GM13977 (cell line): ENCODE data around the gene ABHD16A.

Source experiments
- DNase-seq: peaks from one replicate; pipeline ENCODE4 v3.0.0; 2012; ENCODE audit warnings: low spot score
- in situ Hi-C: fragments of 300-500 bp; cut with MboI; formaldehyde crosslinking; loops from one replicate; pipeline ENCODE4 v1.12.0; 2022; ENCODE audit warnings: low sequenced_read_pairs, low pct_unique_long_range_greater_than_20kb, mixed read lengths, inconsistent platforms; ENCODE audit not compliant: unreplicated experiment
- TF ChIP-seq, protein P1 (sequence below): IDR thresholded peaks from 2 replicates; pipeline ENCODE4 v1.5.1; 2012; ENCODE audit warnings: mild to moderate bottlenecking, control low read depth; ENCODE audit not compliant: insufficient read depth; ENCODE audit errors: extremely low read depth, missing control alignments

The ABHD16A gene

DNA sequence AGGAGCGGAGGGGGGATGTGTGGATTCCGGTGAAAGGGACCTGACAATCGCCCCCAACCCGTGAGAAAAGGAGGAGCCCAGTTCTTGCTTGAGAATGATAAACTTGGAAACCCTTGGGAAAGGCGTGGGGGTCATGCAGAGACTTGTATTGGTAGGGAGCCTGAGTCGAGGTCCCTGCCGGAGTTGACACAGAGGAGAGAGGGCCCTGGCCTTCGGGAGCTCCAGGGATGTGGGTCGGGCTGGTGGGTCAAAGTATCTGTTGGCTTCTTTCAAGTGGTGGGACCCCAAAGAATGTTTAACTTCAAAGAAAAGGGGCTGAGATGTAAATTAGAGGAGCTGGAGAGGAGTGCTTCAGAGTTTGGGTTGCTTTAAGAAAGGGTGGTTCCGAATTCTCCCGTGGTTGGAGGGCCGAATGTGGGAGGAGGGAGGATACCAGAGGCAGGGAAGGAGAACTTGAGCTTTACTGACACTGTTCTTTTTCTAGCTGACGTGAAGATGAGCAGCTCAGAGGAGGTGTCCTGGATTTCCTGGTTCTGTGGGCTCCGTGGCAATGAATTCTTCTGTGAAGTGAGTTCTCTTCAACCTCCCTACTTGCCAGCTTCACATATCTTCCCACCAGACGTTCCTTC, 36.7 kb downstream of the ABHD16A start:
- no peak for DNase-seq
- in situ Hi-C loops = no loop called here
- TF ChIP-seq, protein P1, sequence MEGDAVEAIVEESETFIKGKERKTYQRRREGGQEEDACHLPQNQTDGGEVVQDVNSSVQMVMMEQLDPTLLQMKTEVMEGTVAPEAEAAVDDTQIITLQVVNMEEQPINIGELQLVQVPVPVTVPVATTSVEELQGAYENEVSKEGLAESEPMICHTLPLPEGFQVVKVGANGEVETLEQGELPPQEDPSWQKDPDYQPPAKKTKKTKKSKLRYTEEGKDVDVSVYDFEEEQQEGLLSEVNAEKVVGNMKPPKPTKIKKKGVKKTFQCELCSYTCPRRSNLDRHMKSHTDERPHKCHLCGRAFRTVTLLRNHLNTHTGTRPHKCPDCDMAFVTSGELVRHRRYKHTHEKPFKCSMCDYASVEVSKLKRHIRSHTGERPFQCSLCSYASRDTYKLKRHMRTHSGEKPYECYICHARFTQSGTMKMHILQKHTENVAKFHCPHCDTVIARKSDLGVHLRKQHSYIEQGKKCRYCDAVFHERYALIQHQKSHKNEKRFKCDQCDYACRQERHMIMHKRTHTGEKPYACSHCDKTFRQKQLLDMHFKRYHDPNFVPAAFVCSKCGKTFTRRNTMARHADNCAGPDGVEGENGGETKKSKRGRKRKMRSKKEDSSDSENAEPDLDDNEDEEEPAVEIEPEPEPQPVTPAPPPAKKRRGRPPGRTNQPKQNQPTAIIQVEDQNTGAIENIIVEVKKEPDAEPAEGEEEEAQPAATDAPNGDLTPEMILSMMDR = no peak

DNA sequence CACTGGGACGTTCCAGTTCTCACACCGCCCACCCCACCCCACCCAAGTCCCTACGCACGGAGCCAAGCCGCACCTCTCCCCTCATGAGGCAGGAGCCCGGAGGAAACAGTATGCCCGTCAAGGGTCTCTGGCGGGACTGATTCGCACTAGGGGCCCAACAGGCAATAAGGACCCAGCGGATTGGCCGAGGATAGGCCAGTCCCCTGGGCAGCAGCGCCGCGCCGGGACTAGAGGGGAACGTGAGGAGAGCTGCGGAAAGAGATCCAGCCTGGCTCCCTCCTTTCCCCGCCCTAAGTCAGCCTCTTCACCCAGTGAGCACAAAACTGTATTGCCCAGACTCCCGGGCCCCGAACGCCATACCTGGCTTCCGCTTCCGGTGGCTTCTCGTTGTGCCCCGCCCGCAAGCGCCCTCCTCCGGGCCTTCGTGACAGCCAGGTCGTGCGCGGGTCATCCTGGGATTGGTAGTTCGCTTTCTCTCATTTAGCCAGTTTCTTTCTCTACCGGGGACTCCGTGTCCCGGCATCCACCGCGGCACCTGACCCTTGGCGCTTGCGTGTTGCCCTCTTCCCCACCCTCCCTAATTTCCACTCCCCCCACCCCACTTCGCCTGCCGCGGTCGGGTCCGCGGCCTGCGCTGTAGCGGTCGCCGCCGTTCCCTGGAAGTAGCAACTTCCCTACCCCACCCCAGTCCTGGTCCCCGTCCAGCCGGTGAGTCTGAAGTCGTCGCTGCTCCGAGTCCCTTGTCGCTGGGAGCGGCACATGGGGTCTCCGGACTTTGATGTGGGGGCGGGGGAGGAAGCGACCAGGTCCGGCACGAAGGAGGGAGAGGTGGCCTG, 37.4 kb downstream of the ABHD16A start, which contains the start of gene CSNK2B:
Gene CSNK2B (plus strand): TSS at position 580 of the 836 bp plus-strand sequence. CDS start 752 bp downstream, outside the sequence.
- in situ Hi-C loops = no loop called here
- TF ChIP-seq, protein P1 = no peak
- peak; percentile 97 for DNase-seq

DNA sequence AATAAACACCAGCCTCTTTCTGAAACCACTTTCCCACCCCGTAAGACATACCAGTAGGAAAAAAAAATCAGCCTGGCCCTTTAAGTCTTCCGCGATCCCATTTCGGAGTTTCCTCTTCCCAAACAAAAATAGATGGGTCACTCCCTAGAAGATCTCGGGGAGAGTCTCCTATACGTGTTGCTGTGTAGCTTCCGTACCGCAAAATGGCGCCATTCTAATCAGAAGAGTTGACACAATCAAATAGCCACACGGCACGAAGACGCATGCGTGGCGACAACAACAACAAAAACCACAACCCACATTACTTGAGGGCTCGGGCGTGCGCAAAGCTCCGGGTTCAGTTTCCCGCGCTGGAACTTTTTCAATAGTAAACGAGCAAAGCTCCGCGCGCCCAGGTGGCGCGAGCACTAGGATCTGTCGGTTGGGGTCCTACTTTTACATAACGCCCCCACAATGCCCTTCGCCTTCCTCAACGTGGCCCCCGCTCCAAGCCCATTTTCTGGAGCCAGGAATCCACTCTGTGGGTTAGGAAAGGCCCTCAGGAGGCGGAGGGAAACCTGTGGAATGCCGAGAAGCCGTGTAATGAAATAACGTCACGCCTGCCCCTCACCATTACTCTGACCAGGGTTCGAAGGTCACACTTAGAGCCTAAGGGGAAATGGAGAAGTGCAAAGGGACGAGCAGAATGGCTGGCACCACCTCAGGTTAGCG, 38.2 kb downstream of the ABHD16A start, which contains the start of gene GPANK1:
Gene GPANK1 (minus strand): TSS at position 208 of the 711 bp plus-strand sequence. CDS start 519 bp downstream, outside the sequence.
- TF ChIP-seq, protein P1 = no peak
- peak; percentile 87 for DNase-seq
- in situ Hi-C loops = no loop called here

DNA sequence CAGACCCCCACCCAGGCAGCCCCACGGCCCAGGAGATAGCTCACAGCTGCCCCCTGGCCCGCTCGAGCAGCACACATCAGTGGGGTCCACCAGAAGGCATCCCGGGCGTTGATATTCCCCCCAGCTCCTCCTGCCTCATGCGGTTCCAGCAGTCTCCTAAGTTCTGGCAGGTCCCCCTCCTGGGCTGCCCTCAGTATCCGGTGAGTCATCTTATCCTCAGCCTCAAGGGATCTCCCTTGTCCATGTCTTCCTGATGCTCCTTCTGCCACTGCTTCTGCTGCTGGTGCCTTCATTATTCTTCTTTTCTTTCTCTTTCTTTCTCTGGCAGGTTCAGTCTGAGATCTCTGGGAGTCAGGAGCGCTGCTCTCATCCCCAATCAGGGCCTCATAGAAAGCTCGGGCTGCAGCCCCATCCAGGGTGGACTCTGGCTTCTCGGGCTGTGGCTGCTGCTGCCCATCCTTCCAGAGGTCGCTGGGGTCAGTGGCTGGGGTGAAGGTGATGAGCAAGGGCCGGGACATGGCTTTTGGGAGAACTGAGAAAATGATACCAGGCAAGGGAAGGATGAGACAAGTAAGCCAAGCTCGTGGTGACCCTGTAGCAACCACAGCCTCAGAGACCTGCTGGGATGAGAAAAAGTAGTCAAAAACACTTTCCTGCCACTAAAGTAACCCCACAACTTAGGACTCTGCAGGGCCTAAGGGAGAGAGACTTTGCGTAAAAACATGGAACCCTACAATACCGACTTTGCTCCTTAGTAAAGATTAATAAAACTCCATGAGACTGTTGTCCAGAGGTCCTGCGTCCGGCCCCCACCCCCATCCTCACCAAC, 38.9 kb downstream of the ABHD16A start:
- DNase-seq = no peak
- in situ Hi-C loops = no loop called here
- TF ChIP-seq, protein P1 = no peak

DNA sequence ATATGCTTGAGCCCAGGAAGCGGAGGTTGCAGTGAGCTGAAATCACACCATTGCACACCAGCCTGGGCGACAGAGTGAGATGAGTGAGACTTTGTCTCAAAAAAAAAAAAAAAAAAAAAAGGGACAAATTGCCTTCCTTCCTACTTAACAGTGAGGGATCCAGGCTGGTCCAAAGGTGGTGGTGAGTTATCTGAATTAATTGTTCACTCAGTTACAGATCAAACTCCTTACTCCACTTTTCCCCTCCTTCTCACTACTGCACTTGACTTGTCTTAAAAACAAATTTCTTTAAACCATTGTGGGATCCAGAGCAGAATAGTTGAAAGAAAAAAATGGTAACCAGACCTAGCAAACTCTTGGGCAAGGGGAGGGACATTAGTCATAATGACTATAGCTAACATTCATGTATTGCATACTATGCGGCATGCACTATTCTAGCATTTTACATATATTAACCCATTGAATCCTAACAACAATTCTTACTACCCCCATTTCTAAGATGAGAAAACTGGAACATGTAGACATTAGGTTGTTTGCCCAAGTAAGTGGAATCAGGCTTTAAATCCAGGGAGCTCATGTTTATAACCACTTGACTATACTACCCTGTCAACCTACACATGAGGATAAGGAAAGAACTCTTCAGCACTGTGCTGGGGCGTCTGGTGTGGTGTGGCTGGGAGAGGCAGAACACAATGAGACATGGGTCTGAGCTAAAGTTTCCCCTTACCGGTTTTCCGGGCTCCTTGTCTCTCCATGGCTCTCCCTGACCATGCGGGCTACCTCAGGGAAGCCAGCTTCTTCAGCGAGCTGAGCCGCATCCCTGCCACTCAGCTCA, 39.8 kb downstream of the ABHD16A start:
- in situ Hi-C loops = no loop called here
- no peak for DNase-seq
- TF ChIP-seq, protein P1 = no peak
